Activated naive CD4-positive, alpha-beta T cell treated with anti-CD3 and anti-CD28 coated beads, Interleukin-2, amount 10 ng/mL, durations not matched to agents 7 days and 5 days (primary cell): ENCODE data around the gene TMEM154.

Experiments
- CTCF ChIA-PET: fragments of 350-600 bp; sonication (Branson Sonifier 250); formaldehyde crosslinking; loops from one replicate; lab custom pipeline; 2021; ENCODE audit warnings: antibody characterized with exemption; lab: Charles Lee
- DNase-seq: peaks from one replicate; pipeline ENCODE4 v3.0.0-alpha.2; 2020
- H3K27ac Mint-ChIP-seq: one replicate; pipeline ENCODE4 v1.8.0; 2021; ENCODE audit warnings: mild to moderate bottlenecking, moderate library complexity, mixed read lengths
- H3K27me3 Mint-ChIP-seq: one replicate; pipeline ENCODE4 v1.8.0; 2021; ENCODE audit warnings: mild to moderate bottlenecking, mixed read lengths
- H3K36me3 Mint-ChIP-seq: one replicate; pipeline ENCODE4 v1.8.0; 2021; ENCODE audit warnings: mixed read lengths
- H3K4me1 Mint-ChIP-seq: one replicate; pipeline ENCODE4 v1.8.0; 2021; ENCODE audit warnings: mixed read lengths
- H3K4me3 Mint-ChIP-seq: one replicate; pipeline ENCODE4 v1.8.0; 2021; ENCODE audit warnings: mild to moderate bottlenecking, moderate library complexity, mixed read lengths
- H3K9me3 Mint-ChIP-seq: one replicate; pipeline ENCODE4 v1.8.0; 2021; ENCODE audit warnings: mixed read lengths

The TMEM154 gene

GRCh38 chr4:152707632-152708031 lies 27.8 kb upstream of the TMEM154 start:
- Mint-ChIP-seq H3K27me3 (peaks cover 17% of the 10 kb centered on the region), H3K27ac (no peak overlapping the region), H3K36me3 (no peaks in the 10 kb centered on the region), H3K4me3 (no peak overlapping the region), H3K4me1 (no peaks in the 10 kb centered on the region), H3K9me3 (peaks cover 9% of the 10 kb centered on the region)
- no peak for DNase-seq
- CTCF ChIA-PET, result no interaction called here

DNA sequence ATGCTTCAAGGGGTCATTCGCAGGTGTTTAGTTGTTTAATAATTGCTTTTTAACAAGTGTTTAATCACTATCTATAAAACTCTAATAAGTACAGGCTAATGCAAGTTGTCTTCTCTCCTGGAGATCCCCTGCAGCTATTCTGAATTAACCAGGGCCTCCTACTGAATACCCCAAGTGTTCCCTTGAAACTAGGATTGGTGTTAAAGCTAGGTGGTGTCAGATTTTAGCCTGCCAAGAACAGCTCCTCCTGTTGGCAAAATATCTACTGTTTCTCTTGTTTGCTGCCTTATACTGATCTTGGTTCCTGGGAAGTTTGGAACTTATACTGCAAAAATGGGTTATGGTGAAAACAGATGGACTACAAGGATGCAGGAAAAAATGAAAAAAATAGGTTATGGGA lies 26.1 kb upstream of the TMEM154 start:
- DNase-seq, result no peak
- no peaks in the 10 kb centered on the region for H3K4me1 Mint-ChIP-seq
- H3K9me3 Mint-ChIP-seq, result peaks cover 9% of the 10 kb centered on the region
- H3K27me3 Mint-ChIP-seq, result peaks cover 20% of the 10 kb centered on the region
- H3K4me3 Mint-ChIP-seq, result no peak overlapping the region
- no peaks in the 10 kb centered on the region for H3K36me3 Mint-ChIP-seq
- H3K27ac Mint-ChIP-seq, result no peak overlapping the region
- CTCF ChIA-PET, result interaction anchor here (1.5 kb wide), 1 partner anchor 29 kb away, joined by 4 read pairs; no protein-coding TSS in a partner anchor

DNA sequence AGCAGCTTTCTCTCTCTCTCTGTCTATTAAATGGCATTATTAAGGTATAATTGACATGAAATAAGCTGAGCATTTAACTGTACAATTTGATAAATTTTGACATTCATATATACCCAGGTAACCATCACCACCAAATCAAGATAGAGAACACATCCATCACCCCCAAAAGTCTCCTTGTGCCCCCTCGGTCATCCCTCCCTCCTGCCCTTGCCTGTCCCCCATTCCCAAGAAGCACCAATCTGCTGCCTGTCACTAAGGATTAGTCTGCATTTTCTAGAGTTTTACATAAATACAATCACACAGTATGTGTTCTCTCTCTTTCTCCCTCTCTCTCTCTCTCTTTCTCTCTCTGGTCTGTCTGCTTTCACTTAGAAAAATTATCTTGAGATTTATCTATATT lies 25.0 kb upstream of the TMEM154 start:
- H3K27me3 Mint-ChIP-seq, result peaks cover 20% of the 10 kb centered on the region
- no peak overlapping the region for H3K27ac Mint-ChIP-seq
- no peaks in the 10 kb centered on the region for H3K4me1 Mint-ChIP-seq
- no peaks in the 10 kb centered on the region for H3K36me3 Mint-ChIP-seq
- no peak overlapping the region for H3K4me3 Mint-ChIP-seq
- DNase-seq, result no peak
- CTCF ChIA-PET, result no interaction called here
- peaks cover 9% of the 10 kb centered on the region for H3K9me3 Mint-ChIP-seq

DNA sequence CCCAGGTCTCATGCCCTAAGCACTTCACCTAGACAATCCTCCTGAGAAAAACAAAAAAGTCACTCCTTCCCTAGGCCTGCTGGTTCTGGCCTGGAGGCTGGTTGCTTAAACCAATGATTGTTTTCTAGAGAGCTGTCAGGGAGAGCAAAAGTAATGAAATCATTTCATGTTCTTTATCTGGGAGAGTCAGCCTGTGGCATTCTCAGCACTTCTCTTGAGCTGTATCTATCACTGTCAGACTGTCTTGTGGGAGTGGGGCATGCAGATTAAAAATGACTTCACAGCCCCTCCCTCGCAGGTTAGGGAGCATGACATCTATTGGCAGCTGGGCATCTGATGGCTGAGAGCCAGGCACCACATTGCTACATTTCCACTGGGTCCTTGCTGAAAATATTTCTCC lies 20.4 kb upstream of the TMEM154 start:
- Mint-ChIP-seq H3K9me3 (peaks cover 7% of the 10 kb centered on the region), H3K27me3 (peaks cover 12% of the 10 kb centered on the region), H3K36me3 (no peaks in the 10 kb centered on the region), H3K4me3 (no peak overlapping the region), H3K4me1 (peaks cover 15% of the 10 kb centered on the region), H3K27ac (no peak overlapping the region)
- DNase-seq, result no peak
- CTCF ChIA-PET, result interaction anchor here (0.8 kb wide), 1 partner anchor 24 kb away, joined by 3 read pairs; no protein-coding TSS in a partner anchor

DNA sequence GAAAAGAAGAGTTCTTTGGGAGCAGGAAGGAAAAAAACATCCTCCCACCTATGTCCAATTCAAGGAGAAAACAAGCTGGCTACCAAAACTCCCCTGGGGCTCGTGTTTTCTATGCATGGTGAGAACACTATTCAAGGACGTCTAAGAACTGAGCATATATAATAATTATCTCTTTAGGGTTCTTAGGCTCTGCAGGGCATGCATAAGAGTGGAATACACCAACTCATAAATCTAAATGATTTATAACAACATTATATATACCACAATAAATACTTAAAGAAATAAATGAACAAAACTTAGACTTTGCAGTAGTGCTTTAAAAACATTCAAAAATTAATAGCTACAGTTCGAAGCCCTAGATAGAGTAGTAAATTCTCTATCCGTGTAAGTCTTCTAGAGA lies 19.5 kb upstream of the TMEM154 start:
- no peaks in the 10 kb centered on the region for H3K36me3 Mint-ChIP-seq
- no peak overlapping the region for H3K27ac Mint-ChIP-seq
- CTCF ChIA-PET, result no interaction called here
- H3K9me3 Mint-ChIP-seq, result no peaks in the 10 kb centered on the region
- H3K4me1 Mint-ChIP-seq, result peaks cover 15% of the 10 kb centered on the region
- H3K27me3 Mint-ChIP-seq, result peaks cover 6% of the 10 kb centered on the region
- H3K4me3 Mint-ChIP-seq, result no peak overlapping the region
- DNase-seq, result no peak

DNA sequence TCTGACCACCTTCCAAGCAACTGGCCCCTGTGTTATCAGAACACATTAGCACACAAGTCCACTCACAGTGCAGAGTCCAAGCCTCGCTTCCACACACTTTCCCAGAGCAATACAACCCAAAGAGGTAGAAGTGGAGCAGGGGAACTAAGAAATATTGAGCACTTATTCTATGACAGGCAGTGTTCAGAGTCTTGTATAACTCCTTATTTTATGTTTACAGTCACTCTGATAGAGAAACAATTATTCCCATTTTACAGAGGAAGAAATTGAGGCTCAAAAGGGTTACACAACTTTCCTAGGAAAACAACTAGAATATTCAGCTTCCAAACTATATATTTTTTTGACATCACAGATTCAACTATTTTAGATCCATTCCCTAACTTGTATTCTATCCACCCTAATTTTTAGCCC lies 18.3 kb upstream of the TMEM154 start:
- Mint-ChIP-seq H3K36me3 (no peaks in the 10 kb centered on the region), H3K4me3 (no peak overlapping the region), H3K27ac (no peak overlapping the region), H3K9me3 (no peaks in the 10 kb centered on the region), H3K27me3 (peaks cover 3% of the 10 kb centered on the region), H3K4me1 (peaks cover 15% of the 10 kb centered on the region)
- DNase-seq, result no peak
- CTCF ChIA-PET, result interaction anchor here (1.1 kb wide), 2 partner anchors 160 to 196 kb away, joined by 3 read pairs; no protein-coding TSS in a partner anchor

DNA sequence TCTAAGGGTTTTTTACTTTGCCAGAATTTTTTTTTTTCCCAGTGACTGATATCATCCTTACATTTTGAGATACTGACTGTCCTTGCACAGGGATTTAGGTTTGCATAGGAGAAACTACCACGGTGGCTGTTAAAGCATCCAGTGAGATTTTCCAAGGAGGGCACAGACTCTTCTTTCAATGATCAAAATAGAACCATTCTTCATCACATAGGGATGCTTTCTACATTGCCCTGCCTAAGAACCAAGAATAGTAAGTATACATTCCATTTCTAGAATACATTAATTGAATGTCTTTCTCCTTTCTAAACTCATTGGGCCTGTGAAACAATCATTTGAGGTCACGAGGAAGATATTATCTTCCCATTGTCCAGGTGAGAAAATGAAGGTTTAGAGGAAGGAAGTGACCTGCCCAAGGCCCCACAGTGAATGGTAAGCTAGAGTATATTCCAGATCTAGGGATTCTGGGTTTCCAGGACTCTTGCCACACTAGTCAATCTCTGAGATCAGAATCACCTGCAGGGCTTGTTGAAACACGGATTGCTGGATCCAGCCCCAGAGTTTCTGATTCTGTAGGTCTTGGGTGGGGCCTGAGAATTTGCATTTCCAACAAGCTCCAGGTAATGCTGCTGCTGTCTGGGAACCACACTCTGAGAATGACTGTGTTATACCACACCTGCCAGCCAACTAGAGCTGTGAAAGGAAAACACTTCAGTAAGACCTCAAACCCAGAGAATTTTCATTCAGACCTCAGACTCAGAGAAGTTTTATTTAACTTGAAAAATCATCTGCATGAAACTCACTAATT lies 17.7 kb upstream of the TMEM154 start:
- peaks cover 15% of the 10 kb centered on the region for H3K4me1 Mint-ChIP-seq
- peaks cover 3% of the 10 kb centered on the region for H3K27me3 Mint-ChIP-seq
- no peak for DNase-seq
- H3K9me3 Mint-ChIP-seq, result no peaks in the 10 kb centered on the region
- H3K27ac Mint-ChIP-seq, result no peak overlapping the region
- H3K36me3 Mint-ChIP-seq, result no peaks in the 10 kb centered on the region
- H3K4me3 Mint-ChIP-seq, result no peak overlapping the region
- CTCF ChIA-PET, result interaction anchor here (1.1 kb wide), 2 partner anchors 159 to 195 kb away, joined by 3 read pairs; no protein-coding TSS in a partner anchor

- Mint-ChIP-seq H3K36me3 (no peaks in the 10 kb centered on the region), H3K4me1 (peaks cover 15% of the 10 kb centered on the region), H3K27me3 (peaks cover 6% of the 10 kb centered on the region), H3K4me3 (no peak overlapping the region), H3K9me3 (no peaks in the 10 kb centered on the region), H3K27ac (peak overlapping the region; percentile 58)
- CTCF ChIA-PET, result no interaction called here
- peak; percentile 54 for DNase-seq
These were observed 17.0 kb upstream of the TMEM154 start for GRCh38 chr4:152696764-152697261.

DNA sequence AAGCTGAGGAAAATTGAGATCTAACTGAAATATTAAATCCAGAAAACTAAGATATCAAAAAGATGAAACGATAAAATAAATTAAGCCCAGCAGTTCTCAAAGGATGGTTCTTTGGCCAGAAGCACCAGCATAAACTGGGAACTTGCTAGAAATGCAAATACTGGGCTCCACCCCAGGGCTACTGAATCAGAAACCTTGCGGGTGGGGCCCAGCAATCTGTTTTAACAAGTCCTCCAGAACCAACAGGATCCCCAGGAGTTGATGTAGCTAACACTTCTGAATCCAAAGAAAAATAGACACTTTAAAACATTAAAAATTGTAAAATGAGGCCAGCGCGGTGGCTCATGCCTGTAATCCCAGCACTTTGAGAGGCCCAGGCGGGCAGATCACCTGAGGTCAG lies 14.1 kb upstream of the TMEM154 start:
- H3K36me3 Mint-ChIP-seq, result no peaks in the 10 kb centered on the region
- H3K4me3 Mint-ChIP-seq, result no peak overlapping the region
- H3K9me3 Mint-ChIP-seq, result no peaks in the 10 kb centered on the region
- DNase-seq, result no peak
- CTCF ChIA-PET, result no interaction called here
- H3K27me3 Mint-ChIP-seq, result peaks cover 16% of the 10 kb centered on the region
- H3K4me1 Mint-ChIP-seq, result peaks cover 15% of the 10 kb centered on the region
- H3K27ac Mint-ChIP-seq, result no peak overlapping the region

- H3K27ac Mint-ChIP-seq, result no peak overlapping the region
- H3K27me3 Mint-ChIP-seq, result peaks cover 21% of the 10 kb centered on the region
- CTCF ChIA-PET, result no interaction called here
- peaks cover 3% of the 10 kb centered on the region for H3K4me1 Mint-ChIP-seq
- no peaks in the 10 kb centered on the region for H3K9me3 Mint-ChIP-seq
- H3K4me3 Mint-ChIP-seq, result no peak overlapping the region
- H3K36me3 Mint-ChIP-seq, result no peaks in the 10 kb centered on the region
- no peak for DNase-seq
These were observed 12.0 kb upstream of the TMEM154 start for GRCh38 chr4:152691761-152692160.

GRCh38 chr4:152690706-152691651 lies 11.2 kb upstream of the TMEM154 start:
- CTCF ChIA-PET, result no interaction called here
- no peak for DNase-seq
- H3K4me1 Mint-ChIP-seq, result no peaks in the 10 kb centered on the region
- no peak overlapping the region for H3K4me3 Mint-ChIP-seq
- no peak overlapping the region for H3K27ac Mint-ChIP-seq
- no peaks in the 10 kb centered on the region for H3K9me3 Mint-ChIP-seq
- H3K27me3 Mint-ChIP-seq, result peaks cover 21% of the 10 kb centered on the region
- no peaks in the 10 kb centered on the region for H3K36me3 Mint-ChIP-seq

DNA sequence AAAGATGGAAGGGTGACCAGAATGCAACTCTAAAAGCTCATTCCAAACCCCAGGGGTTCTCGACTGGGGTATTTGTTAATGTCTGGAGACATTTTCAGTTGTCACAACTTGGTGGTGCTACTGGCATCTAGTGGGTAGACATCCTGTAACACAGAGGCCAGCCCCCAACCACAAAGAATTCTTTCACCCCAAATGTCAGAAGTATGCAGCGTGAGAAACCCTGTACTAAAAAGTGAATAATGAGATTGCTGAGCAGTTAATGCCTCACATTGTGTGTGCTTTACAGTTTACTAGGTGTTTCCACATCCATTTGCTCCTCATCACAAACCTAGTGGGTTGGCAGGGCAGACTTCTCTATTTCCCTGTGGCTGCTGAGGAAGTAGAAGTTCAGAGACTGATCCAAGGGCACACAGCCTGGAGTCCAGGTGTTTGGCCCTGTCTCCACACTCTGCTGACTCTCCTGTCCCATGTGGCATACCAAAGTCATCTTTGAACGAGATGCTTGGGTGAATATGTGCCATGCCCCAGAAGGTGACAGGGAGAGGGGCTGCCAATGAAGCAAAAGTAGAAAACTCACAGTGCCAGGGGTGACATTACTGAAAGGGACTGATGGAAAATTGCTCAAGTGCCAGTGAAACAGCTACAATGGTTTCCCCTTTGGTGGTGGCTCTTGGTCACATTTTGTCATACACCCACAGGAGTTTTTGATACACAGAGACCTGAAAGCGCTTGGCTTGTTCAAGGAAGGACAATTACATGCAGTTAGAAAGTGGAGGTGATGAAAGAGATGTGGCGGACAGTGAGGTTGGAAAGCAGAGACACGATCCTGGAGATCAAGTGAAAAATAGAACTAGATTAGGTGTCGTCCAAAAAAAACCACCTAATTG lies 10.1 kb upstream of the TMEM154 start:
- Mint-ChIP-seq H3K4me1 (no peaks in the 10 kb centered on the region), H3K27ac (no peak overlapping the region), H3K27me3 (peaks cover 21% of the 10 kb centered on the region), H3K4me3 (no peak overlapping the region), H3K9me3 (no peaks in the 10 kb centered on the region), H3K36me3 (no peaks in the 10 kb centered on the region)
- CTCF ChIA-PET, result interaction anchor here (0.8 kb wide), 1 partner anchor 50 kb away, joined by 3 read pairs; no protein-coding TSS in a partner anchor
- DNase-seq, result no peak

GRCh38 chr4:152687974-152688599 lies 8.3 kb upstream of the TMEM154 start:
- peaks cover 21% of the 10 kb centered on the region for H3K27me3 Mint-ChIP-seq
- H3K4me3 Mint-ChIP-seq, result no peak overlapping the region
- H3K36me3 Mint-ChIP-seq, result no peaks in the 10 kb centered on the region
- CTCF ChIA-PET, result interaction anchor here (0.6 kb wide), 1 partner anchor 21 kb away, joined by 4 read pairs; no protein-coding TSS in a partner anchor
- H3K9me3 Mint-ChIP-seq, result no peaks in the 10 kb centered on the region
- DNase-seq, result no peak
- H3K27ac Mint-ChIP-seq, result no peak overlapping the region
- peaks cover 15% of the 10 kb centered on the region for H3K4me1 Mint-ChIP-seq
